NCI-H524 treated with DMSO at 0.1 percent for 48 hours (cell line): ENCODE measurements around the gene SLC2A9.
"Not testable (repeated sequence)": the region's sequence is repeated elsewhere in the genome, so short reads cannot be mapped to it uniquely, and the experiment has no call there.

Source experiments
- DNase-seq: peaks from one replicate; lab custom pipeline; 2025; lab: John Stamatoyannopoulos, UW

SLC2A9 gene

DNA sequence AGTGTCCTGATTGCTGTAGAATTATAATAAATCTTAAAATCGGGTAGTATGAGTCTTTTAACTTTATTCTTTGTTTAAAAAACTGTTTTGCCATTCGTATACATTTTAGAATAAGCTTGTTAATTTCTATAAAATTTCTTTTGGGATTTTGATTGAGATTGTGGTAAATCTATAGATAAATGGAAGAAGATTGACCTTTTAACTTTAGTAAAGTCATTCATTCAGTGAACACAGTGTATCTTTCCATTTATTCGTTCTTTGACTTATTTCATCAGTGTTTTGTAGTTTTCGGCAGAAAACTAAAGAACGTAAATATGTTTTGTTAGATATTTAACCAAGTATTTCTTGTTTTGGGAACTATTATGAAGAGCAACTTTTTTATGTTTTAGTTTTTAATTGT is 201.0 kb downstream of the SLC2A9 start:
- no peak for DNase-seq

DNA sequence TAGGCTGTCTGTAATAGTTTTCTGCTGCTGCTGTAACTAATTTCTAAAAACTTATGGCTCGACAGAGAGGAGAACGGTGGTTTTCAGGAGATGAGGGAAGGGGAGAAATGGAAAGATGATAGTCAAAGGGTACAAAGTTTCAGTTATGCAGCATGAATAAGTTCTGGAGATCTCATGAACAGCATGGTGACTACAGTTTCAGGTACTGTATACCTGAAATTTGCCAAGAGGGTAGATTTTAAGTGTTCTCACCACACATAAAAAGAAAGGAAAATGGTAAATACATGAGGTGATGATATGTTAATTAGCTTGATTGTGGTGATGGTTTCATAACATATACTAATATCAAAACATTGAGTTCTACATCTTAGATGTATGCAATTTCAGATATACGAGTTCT is 205.0 kb downstream of the SLC2A9 start:
- no peak for DNase-seq

DNA sequence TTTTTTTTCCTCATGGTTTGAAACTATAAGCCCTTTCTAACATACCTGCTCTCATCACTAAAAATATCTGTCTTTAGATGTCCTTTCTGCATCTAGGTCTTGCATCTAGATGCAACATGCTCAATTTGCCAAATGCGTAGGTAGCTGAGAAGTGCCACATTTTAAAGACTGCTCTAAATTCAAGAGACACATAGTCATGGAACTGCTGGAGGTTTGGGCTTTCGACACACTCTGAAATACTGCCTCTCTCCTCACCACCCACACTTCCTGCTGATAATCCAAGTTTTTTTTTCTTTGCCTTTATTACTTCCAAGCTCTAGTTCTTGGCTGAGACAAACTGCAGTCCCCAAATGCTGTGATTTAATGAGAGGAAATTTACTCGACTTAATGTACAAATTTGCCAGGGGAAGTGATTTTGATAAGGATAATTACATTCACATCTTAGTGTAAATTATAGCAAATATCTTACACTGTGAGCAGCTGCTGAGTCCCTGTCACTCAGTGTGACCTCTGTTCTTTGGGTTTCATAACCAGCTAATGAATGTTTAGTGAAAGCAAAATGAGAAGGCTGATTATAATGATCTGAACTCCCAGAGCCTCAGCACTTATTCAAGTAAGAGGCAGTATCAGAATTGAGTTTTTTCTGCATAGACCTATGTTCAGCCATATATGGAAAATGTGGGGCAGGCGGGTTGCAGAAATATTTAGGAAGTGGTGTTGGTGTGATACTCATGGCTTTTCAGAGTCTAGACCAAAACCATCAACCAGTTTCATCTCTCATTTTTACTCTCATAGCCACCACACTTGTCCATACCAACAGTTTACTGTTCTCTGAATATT is 208.6 kb downstream of the SLC2A9 start:
- no peak for DNase-seq

DNA sequence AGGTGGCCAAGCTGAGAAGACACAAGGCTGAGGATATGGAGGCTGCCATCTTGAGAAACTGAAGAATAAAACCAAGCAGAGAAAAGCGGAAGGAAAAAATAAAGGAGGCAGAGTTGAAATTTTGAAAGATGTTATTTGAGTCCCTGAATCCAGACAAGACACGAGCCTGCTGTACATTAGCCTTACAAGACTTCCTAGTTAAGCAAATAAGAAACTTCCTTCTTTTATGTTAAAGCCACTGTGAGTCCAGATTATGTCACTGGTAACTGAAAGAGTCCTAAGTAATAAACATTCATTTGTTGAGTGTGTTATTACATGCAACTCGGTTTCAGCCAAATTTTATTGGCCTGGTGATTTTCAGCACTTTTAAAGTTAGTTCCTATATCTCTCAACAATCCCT is 209.5 kb downstream of the SLC2A9 start:
- DNase-seq, result no peak

DNA sequence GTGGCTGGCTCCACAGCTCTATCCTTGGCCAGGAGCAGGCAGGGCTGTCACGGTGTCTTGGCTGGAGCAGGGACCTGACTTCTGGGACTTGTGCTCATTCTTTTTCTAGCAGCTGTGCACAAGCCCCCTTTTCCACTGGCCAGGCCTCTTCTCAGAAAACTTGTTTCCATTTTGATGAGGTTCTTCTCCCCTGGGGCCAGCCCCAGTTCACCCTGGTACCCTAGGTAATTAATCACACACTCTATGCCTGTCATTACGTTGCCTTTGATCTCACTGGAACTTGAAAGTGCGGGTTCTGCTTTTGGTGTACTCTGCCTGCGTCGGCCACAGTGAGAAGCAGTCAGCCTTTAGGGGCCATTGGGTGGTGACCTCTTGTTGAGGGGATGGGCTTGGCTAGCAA is 213.2 kb downstream of the SLC2A9 start:
- no peak for DNase-seq

DNA sequence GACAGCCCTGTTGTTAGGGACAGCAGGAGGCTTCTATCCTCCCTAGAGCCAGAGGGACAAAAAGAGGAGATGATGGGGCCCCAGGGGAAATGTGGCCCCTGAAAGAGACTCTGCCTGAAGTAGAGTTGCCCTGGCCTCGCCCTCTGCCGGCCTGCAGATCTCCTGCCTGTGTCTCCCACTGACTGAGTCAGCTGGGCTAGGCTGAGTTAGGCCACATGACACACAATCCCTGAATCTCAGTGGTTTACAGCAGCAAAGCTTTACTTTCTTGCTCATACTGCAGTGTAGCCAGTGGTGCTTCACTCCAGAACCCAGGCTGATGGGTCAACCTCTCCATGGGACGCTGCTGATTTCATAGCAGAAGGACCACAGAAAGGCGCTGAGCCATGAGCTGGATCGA is 216.4 kb downstream of the SLC2A9 start:
- DNase-seq, result no peak

DNA sequence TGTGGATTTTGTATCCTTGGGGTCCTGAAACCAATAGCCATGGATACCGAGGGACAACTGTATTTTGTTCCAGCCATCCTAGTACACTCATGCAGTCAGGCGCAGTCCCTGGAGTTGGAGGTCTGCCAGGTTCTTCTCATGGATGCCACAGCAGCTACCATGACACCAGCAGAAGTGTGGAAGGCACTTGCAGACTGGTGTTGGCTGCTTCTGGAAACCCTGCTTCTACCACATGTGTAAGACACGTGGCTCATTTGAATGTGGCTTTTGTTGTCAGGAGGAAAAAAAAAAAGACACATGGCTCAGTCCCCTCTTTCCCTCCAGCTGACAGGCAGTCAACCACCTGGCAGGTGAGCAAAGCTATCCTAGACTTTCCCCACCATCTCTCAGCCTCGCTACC is 220.4 kb downstream of the SLC2A9 start:
- DNase-seq, result no peak

DNA sequence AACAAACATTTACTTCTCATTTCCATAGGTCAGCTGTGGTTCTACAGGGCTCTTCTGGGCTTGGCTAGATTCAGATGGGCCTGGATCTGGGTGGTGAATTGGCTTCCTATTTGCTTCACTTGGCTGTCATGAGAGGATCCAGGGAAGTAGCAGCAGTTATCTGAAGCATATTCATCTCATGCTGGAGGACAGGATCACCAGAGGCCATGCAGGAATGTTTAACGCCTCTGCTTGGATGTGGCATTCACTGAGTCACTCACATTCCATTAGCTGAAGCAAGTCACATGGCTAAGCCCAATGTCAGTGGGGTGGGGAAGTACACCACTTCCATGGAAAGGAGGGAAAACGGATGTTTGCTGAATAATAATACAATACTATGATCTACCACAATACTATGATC is 224.7 kb downstream of the SLC2A9 start:
- not testable (repeated sequence) for DNase-seq

DNA sequence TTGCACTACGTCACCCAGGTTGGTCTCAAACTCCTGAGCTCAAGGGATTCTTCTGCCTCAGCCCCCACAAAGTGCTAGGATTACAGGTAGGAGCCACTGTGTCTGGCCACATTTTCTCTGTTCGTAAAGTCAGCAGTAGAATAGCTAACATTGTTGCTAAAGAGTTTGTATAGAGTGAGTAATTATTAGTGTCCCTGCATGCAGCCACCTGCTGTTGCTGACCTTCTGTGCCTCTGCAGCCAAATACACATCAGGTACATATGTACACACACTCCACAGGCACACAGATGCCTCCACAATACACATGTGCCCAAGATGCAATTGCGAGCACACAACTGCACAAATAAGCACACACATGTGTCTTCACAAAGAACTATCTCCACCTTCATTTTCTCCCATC is 228.9 kb downstream of the SLC2A9 start:
- no peak for DNase-seq

DNA sequence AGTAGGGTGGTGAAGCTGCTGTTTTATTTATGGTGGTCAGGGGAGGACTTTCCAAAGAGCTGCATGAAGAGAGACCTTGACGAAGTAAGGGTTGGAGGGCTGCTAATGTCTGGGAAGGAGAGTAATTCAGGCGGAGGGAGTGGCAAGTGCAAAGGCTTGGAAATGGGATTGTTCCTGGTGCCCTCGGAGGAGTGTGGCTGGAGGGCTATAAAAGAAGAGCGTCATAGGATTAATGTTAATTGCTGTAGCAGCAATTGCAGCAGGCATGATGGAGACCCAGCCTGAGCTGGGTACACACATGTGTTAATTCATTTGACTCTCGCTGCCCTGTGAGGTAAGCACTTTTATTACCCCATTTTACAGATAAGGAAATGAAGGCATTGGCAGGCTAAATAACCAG is 235.4 kb downstream of the SLC2A9 start:
- DNase-seq, result not testable (repeated sequence)

DNA sequence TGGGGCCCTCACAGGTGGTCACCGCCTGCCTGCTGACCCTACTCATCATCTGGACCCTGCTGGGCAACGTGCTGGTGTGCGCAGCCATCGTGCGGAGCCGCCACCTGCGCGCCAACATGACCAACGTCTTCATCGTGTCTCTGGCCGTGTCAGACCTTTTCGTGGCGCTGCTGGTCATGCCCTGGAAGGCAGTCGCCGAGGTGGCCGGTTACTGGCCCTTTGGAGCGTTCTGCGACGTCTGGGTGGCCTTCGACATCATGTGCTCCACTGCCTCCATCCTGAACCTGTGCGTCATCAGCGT is 239.2 kb downstream of the SLC2A9 start:
- DNase-seq, result no peak

DNA sequence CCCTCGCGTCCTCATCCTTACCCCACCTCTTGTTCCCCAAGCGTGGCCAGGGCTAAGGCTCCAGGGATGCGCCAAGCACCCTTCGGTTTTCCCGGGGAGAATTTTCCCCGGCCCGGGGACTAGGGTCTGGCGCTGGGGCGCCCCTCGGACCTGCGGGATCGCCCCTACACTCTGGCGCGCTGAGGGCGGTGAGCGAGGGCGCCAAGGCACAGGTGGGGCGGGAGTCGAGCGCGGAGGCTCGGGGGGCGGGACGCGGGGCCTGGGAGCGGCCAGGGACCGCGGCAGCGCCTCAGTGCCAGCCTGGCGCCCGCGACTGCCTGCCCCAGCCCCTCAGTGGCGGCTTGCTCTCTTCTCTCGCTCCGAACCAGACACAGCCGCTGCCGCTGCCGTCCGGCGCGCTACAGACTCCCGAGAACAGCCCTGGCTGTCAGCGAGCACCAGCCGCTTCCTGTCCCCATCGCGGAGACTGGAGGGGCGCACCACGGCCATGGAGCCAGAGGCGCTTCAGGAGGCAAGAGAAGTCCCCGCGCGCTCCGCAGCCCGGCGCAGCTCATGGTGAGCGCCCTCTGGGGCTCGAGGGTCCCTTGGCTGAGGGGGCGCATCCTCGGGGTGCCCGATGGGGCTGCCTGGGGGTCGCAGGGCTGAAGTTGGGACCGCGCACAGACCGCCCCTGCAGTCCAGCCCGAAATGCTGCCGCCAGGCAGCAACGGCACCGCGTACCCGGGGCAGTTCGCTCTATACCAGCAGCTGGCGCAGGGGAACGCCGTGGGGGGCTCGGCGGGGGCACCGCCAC is 239.8 kb downstream of the SLC2A9 start, which contains the start of gene DRD5:
Gene DRD5 (plus strand): TSS at position 292 of the 793 bp plus-strand sequence. CDS start 396 bp downstream, at position 688.
- DNase-seq, result no peak
